DMS114 treated with DMSO at 0.1 percent for 48 hours (cell line): ENCODE measurements around the gene E2F1.
"Not testable (repeated sequence)": the region's sequence is repeated elsewhere in the genome, so short reads cannot be mapped to it uniquely, and the experiment has no call there.

Experiments
- DNase-seq: peaks from one replicate; lab custom pipeline; 2025; ENCODE audit not compliant: unreplicated experiment; lab: John Stamatoyannopoulos, UW

The E2F1 gene

GRCh38 chr20:33646191-33646590, 40.0 kb downstream of the E2F1 start:
- DNase-seq: no peak

- DNase-seq: no peak
These were observed 40.8 kb downstream of the E2F1 start for GRCh38 chr20:33645396-33645795.

DNA sequence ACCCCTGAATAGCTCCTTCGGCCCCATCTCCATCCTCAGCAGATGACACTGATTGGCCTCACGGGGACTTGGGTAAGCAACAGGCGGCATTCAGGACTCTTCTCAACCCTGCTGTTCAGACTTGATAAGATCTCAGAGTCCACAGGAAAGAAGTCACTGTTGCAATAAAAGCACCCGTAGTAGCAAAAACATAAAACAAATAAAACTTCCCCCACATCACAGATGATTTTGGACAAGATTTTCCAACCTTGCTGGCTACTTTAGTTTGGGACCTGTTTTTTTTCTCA, 41.2 kb downstream of the E2F1 start:
- DNase-seq: no peak

DNA sequence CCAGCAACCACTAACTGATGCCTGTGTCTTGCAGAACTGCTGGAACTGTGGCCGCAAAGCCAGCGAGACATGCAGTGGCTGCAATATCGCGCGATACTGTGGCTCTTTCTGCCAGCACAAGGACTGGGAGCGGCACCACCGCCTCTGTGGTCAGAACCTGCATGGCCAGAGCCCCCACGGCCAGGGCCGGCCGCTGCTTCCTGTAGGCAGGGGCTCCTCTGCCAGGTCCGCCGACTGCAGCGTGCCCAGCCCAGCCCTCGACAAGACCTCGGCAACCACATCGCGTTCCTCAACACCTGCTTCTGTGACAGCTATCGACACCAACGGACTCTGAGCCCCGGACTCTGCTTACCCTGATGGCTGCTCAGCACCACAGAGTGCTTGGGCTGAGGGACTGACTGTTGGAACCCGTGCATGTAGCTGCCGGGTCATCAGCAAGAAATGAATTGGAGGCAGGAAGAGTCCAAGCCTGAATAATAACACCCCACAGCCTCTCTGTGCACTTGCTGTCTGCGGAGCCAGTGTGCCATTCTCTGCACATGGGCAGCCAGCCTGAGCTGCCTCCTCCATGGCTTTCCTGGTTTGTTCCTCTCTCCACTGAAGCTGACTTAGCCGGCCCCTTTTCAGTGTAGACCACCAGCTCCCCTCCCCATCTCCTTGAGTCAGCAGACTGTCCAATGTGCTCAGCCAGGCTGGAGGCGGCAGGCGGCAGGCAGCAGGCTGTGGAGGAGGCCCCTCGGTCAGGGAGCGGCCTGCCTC, 41.7 kb downstream of the E2F1 start:
- no peak for DNase-seq

- DNase-seq: no peak
These were observed 45.9 kb downstream of the E2F1 start for GRCh38 chr20:33640287-33640686.

DNA sequence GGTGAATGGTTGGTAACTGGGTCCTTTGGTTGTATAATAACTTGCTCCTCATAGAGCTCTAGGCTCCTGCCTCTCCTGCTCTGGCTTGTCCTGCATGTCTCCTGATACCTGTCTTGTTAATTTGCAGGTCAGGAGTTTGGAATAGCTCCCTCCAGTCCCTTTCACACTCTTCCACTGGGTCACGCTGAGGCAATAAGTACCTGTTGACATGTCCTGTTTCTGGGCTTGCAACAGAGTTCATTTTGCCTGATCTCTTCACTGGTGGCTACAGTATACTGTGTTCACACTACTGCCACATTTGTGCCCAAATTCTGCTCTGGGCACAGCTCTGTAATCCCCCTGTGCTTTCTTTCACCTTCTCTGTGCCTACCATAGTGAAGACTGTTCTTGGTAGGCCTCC, 49.4 kb downstream of the E2F1 start:
- DNase-seq: no peak

DNA sequence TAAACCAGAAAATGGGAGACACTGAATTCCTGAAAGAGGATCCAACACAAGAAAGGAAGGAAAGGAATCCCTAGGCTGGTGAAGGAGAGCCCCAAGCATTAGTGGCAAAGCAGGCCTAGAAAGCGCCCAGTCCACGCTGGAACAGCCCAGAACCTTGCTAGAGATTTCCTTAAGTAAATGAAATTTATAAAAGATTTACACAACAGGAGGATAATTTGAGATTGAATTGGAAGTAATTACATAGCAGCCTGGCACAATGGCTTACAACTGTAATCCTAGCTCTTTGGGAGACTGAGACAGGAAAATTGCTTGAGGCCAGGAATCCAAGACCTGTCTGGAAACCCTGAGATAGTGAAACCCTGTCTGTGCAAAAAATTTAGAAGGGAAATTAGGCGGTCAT, 50.8 kb downstream of the E2F1 start:
- no peak for DNase-seq

GRCh38 chr20:33631910-33632309, 54.3 kb downstream of the E2F1 start:
- not testable (repeated sequence) for DNase-seq

GRCh38 chr20:33630507-33630906, 55.7 kb downstream of the E2F1 start:
- no peak for DNase-seq

DNA sequence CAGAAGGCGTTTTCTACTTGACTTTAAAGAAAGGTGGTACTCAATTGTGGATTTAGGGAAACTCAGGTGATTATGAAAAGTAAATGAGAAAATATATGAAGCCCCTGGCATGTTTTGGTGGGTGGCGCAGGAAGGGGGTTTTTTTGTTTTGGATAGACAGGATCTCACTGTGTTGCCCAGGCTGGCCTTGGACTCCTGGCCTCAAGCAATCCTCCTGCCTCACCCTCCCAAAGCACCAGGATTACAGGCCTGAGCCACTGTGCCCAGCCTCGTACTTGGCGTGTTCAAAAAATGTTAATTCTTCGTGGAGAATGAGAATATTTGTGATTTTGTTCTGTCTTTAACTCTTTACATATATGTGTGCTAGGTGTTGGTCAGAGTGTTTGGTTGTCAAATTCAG, 56.2 kb downstream of the E2F1 start:
- DNase-seq: no peak

DNA sequence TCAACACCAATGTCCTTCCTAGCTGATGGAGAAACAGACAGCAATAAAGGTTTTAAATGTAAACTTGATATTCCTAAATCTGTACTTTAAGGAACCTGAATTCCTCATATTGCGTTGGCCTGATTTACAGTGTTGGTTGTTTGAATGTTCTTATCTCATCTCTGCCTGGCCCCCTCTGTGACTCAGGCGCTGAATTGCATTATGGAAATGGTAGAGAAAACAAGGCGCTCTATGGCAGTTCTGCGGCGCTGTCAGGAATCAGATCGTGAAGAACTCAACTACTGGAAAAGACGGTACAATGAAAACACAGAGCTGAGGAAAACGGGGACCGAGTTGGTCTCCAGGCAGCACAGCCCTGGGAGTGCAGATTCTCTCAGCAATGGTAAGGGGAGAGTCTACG, 56.7 kb downstream of the E2F1 start:
- no peak for DNase-seq

GRCh38 chr20:33627577-33628216, 58.5 kb downstream of the E2F1 start:
- DNase-seq: no peak

DNA sequence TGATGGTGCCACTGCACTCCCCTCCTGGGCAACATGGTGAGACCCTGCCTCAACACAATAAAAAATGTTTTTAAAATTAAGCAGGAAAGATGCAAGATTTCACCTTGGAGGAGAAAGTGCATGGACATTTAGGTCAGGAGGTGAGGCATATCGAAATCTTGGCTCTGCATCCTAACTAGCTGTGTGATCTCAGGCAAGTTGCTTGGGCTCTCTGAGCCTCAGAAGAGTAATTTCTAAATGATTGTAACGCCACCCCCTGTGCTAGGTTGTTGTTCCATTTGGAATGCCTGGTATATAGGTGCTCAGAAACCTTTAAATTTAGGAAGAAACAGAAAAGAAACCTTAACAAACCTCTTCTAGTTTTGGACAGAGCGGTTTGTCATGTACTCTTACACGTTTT, 60.0 kb downstream of the E2F1 start:
- no peak for DNase-seq
